Superior temporal gyrus (tissue), 1 donor: Measurements from ENCODE around the gene THPO.
"Not testable (repeated sequence)": the region's sequence is repeated elsewhere in the genome, so short reads cannot be mapped to it uniquely, and the experiment has no call there.

Experiments used
- DNase-seq: peaks from one replicate; pipeline ENCODE4 v3.0.0-alpha.2; 2016; ENCODE audit errors: extremely low spot score

The THPO gene

GRCh38 chr3:184349563-184350470 lies 28.2 kb downstream of the THPO start:
- DNase-seq = no peak

GRCh38 chr3:184348057-184348382 lies 30.0 kb downstream of the THPO start:
- DNase-seq = no peak

GRCh38 chr3:184347321-184348056 lies 30.5 kb downstream of the THPO start:
- DNase-seq = no peak

GRCh38 chr3:184346480-184347190 lies 31.4 kb downstream of the THPO start:
- no peak for DNase-seq

- DNase-seq = peak; percentile 97
Measured at GRCh38 chr3:184345317-184346144, 32.5 kb downstream of the THPO start.

- DNase-seq = no peak
Measured at GRCh38 chr3:184344579-184345316, 33.3 kb downstream of the THPO start.

- no peak for DNase-seq
Measured at GRCh38 chr3:184343200-184343876, 34.7 kb downstream of the THPO start.

- DNase-seq = no peak
Measured at GRCh38 chr3:184341925-184342324, 36.1 kb downstream of the THPO start.

- not testable (repeated sequence) for DNase-seq
Measured at GRCh38 chr3:184339451-184340135, 38.4 kb downstream of the THPO start.

- no peak for DNase-seq
Measured at GRCh38 chr3:184339001-184339400, 39.0 kb downstream of the THPO start.

- peak; percentile 75 for DNase-seq
Measured at GRCh38 chr3:184338511-184338945, 39.5 kb downstream of the THPO start.

GRCh38 chr3:184337981-184338380 lies 40.0 kb downstream of the THPO start:
- no peak for DNase-seq

GRCh38 chr3:184337399-184337714 lies 40.6 kb downstream of the THPO start, which contains the start of gene FAM131A:
Gene FAM131A, plus strand, starts transcription at chr3:184337600. Its CDS starts 31 bp downstream, at chr3:184337631.
- DNase-seq = peak; percentile 79

GRCh38 chr3:184336547-184337398 lies 41.2 kb downstream of the THPO start:
- peak; percentile 91 for DNase-seq

- DNase-seq = peak; percentile 86
Measured at GRCh38 chr3:184335661-184336546, 42.1 kb downstream of the THPO start.

GRCh38 chr3:184335291-184335660 lies 42.7 kb downstream of the THPO start:
- DNase-seq = no peak

GRCh38 chr3:184334470-184335158 lies 43.4 kb downstream of the THPO start:
- no peak for DNase-seq
